GM18870 (cell line): Measurements from ENCODE around the gene CGB2.
"Not testable (repeated sequence)": the region's sequence is repeated elsewhere in the genome, so short reads cannot be mapped to it uniquely, and the experiment has no call there.

ENCODE experiments used
- ATAC-seq: cut with Tn5 transposase; IDR thresholded peaks from one replicate; pipeline ENCODE4 v1.9.1; 2021; ENCODE audit warnings: moderate library complexity; ENCODE audit not compliant: unreplicated experiment

CGB2 gene

DNA sequence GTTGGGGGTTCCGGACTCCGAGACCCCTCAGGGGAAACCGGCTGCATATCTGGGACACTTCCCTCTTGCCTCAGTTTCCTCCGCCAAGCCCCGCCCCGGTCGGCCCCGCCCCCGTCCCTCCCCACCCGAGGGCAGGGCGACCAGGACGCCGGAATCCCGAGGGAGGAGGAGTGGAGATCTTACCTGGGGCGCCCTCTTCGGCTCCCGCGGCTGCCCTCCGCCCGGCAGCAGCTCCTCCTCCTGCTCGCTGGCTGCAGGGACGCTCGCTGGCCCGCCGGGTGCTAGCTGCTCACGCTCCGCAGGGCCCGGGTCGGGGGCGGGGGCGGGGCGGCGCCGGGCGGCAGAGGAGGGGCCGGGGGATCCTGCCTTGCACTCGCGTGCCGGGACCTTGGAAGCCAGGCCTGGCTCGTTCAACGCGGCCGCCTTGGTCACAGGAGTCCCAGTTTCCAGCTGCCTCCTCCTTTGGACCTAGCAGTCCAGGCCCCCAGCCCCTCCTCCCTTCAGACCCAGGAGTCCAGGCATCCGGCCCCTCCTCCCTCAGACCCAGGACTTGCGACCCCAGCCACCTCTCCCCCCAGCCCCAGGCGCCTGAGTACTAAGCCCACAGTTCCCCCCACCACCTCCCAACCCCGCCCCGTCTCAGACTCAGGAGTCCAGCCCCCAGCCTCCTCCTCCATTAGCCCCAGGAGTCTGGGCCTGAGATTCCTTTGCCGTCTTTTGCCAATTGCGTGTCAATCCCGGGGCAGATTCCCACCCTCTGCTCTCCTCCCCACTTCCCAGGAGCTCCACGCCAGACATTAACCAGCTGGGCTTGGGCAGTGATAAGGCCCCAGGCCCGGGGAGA is 33.3 kb downstream of the CGB2 start, which contains the start of gene NTF4:
TSS of gene NTF4 (minus strand) at position 51 of the 844 bp plus-strand sequence. CDS start 2,821 bp downstream, outside the sequence.
- no peak for ATAC-seq

DNA sequence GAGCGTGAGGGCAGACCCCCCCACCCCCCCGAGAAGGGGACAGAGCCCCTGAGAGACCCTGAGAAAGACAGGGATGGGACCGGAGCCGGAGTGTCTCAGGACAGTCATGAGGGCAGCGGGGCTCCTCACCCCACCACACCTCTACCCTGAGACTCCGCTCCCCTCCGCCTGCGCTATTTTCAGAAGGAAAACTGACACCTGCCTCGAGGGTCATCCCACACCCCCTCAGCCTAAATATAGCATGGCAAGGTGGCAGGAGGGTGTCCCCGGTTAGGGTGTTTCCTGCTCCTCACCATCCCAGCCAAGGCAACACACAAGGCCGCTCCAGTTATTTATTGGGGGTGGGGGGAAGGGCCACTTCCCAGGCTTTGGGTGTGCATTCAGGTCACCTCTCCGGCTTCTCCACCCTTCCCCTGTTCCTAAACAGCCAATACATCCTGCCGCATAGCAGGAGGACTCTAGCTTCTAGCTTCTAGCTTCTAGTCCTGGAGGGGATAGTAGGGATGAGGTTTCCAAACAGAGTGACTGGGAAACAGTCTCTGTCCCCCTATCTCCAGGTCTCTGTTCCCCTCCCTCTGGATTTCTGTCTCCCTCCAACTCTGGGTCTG is 34.3 kb downstream of the CGB2 start:
- no peak for ATAC-seq

GRCh38 chr19:49067554-49067953 is 35.9 kb downstream of the CGB2 start:
- no peak for ATAC-seq

GRCh38 chr19:49069026-49069425 is 37.3 kb downstream of the CGB2 start:
- ATAC-seq = no peak

- ATAC-seq = no peak
These were observed 38.7 kb downstream of the CGB2 start for GRCh38 chr19:49070416-49070815.

GRCh38 chr19:49071860-49072547 is 40.3 kb downstream of the CGB2 start:
- no peak for ATAC-seq

- no peak for ATAC-seq
These were observed 42.1 kb downstream of the CGB2 start for GRCh38 chr19:49073514-49074378.

- not testable (repeated sequence) for ATAC-seq
These were observed 43.2 kb downstream of the CGB2 start for GRCh38 chr19:49074869-49075268.

DNA sequence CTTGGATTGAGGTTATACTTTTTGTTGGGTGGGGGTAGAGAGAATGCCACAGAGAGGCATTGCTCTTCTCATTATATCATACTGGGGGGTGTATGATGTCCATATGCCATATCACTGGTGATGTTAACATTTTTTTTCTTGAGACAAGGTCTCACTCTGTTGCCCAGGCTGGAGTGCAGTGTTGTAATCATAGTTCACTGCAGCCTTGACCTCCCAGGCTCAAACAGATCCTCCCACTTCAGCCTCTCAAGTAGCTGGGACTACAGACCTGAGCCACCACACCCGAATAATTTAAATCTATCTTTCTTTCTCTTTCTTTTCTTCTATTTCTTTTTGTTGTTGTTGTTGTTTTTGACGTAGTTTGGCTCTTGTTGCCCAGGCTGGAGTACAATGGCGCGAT is 48.7 kb downstream of the CGB2 start:
- ATAC-seq = no peak

DNA sequence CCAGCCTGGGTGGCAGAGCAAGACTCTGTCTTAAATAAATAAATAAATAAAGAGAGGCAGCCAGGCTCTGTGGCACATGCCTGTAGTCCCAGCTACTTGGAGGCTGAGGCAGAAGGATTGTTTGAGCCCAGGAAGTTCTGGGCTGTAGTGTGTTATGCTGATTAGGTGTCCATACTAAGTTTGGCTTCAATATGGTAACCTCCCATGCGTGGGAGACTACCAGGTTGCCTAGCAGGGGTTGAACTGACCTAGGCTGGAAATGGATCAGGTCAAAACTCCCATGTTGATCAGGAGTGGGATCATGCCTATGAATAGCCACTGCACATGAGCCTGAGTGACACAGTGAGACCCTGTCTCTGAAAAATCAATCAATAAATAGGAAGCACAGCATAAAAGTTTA is 49.6 kb downstream of the CGB2 start:
- ATAC-seq = no peak
